Activated CD4-positive, alpha-beta T cell treated with anti-CD3 and anti-CD28 coated beads for 4 hours (primary cell): Measurements from ENCODE around the gene NEB.
"Not testable (repeated sequence)": the region's sequence is repeated elsewhere in the genome, so short reads cannot be mapped to it uniquely, and the experiment has no call there.

ENCODE experiments used
- DNase-seq, 2 donors: peaks; one replicate each; pipeline ENCODE4 v3.0.0-alpha.2; 2020

NEB gene

DNA sequence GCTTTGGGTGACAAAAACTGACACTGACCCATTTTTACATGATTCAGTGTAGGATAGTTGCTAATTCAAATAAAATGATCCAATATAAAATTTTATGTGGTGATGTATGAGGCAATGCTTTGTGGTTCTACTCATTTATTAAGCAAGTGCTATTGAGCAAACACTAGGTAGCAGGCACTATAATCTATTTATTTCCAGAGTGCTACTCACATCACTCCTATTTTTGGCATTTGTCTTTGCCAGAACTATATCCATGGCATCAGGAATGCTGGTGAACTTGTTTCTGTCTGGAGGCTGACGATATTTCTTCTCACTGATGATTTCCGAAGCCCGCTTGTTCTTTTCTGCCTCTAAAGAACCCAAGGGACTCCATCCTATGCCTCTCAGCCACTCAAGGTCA lies 84.3 kb downstream of the NEB start:
- DNase-seq = no peak

DNA sequence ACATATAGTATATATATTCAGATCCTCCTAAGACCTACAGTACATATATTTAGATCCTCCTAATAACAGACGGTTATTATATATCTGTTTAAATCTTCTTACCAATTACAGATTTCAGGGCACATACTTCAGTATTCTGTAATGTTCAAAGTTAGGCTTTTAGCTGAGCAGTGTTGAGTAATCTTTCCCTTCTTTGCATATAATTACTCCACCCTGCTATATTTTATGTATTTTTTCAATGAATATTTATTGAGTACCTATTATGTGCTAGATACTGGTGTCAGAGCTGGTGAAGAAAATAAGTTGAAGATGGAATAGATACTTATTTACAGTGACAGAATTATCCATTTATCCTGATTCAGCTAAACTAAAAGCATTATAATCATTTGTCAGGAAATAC lies 84.9 kb downstream of the NEB start:
- no peak for DNase-seq

DNA sequence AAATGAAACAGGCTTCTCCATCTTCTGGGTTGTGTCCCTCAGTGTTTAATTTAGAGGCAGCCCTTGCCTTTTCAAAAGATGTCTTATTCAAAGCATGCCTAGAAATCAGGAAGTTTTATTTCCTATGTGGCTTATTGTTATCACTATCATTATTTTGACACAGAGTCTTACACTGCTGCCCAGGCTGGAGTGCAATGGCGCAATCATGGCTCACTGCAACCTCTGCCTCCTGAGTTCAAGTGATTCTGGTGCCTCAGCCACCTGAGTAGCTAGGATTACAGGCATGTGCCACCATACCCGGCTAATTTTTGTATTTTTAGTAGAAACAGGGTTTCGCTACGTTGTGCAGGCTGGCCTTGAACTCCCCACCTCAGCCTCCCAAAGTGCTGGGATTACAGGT lies 87.8 kb downstream of the NEB start:
- not testable (repeated sequence) for DNase-seq

DNA sequence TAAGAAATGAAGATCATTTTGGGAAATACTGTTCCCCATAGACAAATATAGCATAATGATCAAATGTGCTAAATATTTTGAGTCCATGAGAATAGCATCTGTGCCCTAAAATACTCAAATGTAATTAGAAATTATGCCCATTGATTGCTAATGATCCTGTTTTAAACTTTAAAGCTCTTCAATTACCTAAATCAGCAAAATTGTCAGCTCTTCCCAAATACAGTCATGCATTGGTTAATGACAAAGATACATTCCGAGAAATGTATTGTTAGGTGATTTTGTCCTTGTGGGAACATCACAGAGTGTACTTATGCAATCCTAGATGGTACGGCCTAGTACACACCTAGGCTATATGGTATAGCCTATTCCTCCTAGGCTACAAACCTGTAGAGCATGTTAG lies 89.7 kb downstream of the NEB start:
- no peak for DNase-seq

DNA sequence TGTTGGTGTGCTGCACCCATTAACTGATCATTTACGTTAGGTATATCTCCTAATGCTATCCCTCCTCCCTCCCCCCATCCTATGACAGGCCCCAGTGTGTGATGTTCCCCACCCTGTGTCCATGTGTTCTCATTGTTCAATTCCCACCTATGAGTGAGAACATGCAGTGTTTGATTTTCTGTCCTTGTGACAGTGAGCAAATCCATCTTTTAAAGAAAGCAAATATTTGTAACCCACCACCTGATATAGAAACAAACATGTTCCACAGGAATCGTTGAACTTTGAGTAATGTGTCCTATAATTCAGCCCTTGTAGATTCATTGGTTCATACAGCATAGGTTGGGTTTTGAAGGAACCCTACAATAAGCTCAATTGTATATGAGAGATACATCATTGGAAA lies 92.4 kb downstream of the NEB start:
- not testable (repeated sequence) for DNase-seq

DNA sequence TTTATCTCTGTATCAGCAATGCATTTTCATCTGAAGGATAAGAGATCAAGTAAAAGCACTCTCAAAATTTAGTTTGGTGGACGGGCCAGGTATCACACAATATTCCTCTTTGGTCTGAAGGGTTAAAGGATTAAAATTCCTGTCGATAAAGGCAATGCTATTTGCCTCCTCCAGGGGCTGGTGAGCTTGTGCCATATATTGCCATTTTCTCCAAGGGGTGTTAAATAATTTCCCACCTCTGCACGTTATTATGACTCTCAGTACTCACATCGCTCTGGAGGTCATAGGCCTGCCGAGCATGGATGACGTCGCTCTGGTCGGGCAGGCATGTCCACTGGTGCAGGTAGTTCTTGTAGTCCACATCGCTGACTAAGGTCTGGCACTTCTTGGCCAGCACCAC lies 94.2 kb downstream of the NEB start:
- no peak for DNase-seq

DNA sequence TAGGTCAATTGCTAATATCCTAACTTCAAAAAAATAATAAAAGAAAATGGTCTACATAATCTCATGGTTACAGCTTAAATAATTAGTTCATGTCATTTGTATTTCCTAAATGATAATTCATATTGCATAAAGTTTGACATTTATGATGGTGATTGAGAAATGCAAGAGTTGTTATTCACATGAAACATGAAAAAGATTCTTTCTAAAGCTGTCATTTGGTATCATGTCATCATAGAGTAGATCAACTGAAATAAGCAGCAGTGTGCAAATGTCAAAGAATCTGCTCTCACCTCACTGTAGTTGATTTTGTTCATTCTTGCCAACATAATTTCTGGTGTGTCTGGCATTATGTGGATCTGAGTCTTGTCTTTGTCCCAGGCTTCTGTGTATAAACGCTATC lies 95.3 kb downstream of the NEB start:
- DNase-seq = no peak

DNA sequence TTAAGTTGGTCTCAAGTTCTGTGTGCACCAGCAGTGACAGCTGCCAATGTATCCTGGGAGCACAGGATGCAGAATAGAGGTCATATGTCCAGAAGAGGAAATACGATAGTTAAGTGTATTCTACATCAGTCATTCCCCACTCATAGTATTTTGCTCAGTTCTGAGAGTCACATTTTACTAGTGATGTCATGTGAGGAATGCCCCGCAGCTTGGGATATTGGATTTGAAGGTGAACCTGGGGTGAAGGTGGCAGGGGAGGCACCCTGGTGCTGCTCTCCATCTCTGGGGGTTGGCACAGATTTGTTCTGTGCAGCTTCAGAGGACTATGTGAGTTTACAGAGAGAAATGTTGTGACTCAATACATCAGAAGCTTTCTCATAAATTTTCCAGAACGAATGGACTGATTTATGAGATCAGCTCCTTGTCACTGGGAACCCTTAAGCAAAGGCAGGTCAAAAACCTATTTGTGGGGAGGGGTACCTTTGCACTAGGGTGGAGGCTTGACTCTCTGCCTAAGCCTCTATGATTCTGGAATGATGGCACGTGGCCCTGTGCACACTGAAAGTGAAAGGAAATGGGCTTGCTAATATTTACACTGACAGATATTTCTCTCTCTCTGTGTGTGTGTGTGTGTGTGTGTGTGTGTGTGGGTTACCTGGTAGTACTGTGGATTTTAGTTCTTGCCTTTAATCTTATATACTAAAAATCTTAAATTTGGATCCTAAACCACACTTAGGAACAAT lies 95.9 kb downstream of the NEB start:
- peak; percentile 23 to 40 for DNase-seq

DNA sequence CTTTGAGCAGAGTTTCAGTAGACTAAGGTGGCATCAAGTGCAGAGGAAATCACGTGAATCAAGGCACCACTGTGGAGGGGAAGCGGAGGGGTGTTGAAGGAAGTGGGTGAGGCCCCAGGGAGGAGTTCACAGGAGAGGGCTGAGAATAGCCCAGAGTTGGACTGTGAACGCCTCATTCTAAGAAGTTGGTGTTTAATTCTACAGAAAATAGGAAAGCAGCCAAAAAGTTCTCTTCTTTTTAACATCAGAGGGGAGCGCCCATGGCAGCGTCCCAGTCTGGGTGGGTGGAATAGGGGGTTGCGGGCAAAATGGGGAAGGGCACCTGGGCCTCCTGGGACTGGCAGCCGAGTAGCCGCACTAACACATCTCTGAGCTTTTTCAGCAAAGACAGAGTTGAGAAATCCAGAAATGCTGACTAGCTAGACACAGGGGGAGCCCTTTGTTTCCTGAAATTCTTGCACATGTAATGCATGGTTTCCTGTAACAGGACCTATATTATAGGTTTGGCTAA lies 97.0 kb downstream of the NEB start:
- DNase-seq = peak; percentile 53 to 57

DNA sequence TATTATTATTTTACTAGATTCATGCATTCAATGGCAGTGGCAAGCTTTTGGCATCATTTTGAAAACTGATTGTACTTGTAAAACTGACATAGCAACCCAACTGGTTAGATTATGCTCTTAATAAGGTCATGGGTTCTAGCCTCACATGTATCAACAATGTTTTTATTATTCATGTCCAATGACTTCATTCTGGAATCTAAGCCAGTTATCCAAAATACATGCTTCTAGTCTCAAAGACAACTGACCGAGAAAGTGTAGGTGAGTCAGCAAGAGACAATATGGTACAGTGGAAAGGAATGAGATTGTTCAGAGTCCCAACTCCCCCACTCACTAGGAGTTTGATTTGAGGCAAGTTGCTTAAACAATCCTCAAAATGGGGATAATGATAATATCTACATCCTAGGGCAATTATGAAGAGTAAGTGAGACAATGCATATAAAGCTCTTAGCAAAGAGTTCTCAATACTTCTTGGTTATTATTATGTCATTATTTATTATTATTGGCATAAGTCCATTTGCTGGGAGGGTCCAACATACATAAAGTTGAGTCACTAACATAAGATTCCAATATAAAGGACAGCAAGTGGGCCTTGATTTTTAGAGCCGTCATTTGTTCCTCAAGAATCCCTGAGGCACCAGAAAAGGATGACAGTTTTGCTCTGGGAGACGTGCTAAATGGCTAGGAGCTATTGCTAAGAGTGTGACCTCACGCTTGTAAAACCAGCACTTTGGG lies 99.4 kb downstream of the NEB start:
- DNase-seq = no peak

DNA sequence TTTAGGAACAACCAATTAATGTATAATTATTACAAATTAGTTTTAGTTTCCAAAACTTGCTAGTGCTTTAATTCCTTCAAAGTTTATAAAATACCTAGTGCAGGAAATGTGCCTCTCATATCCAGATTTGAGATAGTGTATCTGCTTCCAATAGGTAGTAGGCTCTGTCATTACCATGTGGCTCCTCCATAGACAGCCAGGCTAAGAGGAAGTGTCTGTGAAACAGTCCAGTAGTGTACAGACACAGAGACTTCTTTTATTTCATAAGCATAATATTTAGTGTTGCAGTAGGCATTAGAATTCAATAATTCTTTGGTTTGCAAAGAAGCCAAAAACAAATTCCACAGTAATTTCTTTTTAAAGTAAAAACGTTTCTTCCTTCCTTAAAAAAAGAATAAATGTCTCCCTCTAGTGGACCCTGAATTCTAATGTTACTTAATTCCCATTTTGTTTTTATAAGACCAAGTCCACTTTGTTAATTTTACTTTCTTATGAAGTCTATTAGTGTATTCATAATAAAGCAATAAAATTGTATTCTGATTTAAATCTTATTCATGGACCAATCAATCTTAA lies 101.2 kb downstream of the NEB start:
- no peak for DNase-seq

DNA sequence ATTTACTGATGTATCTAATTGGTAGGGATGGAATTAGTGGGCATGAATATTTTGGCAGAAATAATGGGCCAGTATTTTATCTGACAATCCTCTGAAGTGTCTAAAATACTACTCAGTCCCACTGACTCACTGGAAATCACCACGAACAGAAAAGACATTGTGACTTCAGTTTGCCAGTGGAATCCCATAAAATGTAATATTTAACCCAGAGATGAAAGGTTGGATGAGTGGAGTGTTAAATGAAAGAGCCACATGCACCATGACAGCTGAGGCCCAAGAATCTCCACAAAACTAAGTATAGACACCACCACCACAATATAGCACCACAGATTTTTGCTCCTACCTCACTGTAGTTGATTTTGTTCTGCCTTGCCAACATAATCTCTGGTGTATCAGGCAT lies 103.9 kb downstream of the NEB start:
- DNase-seq = no peak

DNA sequence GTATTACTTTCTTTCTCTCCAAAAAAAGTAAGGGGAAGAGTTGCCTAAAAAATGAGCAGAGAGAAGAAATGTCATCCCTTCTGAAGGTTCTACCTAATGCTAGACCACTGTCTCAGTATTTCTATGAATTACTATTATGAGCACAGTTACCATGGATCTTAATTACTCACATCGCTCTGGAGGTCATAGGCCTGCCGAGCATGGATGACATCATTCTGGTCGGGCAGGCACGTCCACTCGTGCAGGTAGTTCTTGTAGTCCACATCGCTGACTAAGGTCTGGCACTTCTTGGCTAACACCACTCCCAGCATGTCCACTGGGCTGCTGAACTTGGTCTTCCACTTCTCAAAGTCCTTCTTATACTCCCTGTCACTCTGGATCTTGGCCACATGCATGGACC lies 106.9 kb downstream of the NEB start:
- DNase-seq = no peak

DNA sequence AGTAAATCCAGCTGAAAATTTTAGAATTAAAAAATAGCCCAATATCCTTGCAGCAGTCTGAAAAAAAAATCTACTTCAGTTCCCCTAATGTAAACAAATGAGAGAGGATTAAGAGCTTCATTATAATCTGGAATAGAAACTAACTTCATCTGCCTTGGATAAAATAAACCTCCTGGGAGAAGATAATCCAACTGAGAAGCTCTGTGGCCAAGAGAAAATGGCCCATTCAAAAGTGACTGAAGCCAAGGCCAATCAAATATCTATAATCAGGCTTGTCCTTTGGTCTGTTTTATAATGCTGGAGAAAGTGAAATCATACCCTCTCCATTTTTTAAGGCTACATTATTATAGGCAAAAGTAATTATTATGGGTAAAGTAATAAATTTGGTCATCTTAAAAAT lies 110.0 kb downstream of the NEB start:
- DNase-seq = no peak

DNA sequence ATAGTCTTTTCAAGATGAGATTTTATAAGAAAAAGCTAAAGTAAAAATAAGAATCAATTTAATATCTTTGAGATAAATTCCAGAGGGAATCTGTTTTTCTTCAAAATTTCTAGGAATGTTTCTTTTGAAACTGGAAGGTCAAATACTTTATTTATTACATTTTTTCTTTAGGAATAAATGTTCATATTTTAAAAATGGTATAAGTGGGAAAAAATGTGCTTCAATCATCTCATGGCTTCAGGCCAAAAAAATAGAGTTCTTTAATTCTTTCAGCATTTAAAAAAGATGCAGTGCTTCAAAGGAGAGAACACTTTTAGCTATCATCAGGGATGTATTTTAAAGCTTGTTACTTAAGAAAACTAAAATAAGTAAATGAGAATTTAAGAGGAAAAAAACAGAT lies 110.6 kb downstream of the NEB start:
- no peak for DNase-seq

DNA sequence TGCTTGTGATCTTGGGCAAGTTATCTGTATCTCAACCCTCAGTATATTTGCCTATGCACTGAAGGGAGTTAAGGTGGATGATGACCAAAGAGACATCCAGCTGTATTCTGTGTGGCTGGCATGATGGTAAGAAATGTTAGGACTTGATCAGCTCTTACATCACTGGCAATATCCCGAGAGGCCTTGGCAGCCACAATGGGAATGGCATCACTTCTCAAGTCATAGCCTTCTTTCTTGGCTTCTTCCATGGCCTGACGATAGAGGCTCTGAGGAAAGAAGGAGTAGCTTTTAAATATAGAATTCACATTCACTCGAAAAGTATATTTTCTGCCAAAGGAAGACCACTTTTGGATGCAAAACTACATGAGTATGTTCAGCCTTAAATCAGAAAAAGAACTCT lies 113.5 kb downstream of the NEB start:
- no peak for DNase-seq

DNA sequence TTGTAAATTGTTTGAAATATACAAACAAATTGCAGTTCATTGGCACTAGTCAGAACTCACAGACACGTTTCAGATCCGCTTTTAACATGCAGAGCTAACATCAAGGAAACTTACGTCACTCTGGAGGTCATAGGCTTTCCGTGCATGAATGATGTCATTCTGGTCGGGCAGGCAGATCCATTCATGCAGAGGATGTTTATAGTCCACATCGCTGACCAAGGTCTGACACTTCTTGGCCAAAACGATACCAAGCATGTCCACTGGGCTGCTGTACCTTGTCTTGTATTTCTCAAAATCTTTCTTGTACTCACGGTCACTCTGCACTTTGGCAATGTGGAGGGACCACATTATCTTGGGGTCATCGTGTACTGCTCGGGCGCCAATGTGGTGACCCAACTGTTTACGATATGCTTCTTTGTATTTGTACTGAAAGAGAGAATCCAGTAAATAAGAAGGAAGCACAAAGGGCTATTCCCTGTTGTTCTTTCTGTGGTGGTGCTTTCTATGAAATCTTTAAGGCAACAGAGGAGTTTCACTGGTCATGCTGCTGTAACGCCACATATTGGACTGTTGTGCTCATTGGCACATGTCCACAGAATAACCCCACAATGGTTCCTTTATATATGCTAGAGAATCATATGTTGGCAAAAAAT lies 114.8 kb downstream of the NEB start:
- no peak for DNase-seq

DNA sequence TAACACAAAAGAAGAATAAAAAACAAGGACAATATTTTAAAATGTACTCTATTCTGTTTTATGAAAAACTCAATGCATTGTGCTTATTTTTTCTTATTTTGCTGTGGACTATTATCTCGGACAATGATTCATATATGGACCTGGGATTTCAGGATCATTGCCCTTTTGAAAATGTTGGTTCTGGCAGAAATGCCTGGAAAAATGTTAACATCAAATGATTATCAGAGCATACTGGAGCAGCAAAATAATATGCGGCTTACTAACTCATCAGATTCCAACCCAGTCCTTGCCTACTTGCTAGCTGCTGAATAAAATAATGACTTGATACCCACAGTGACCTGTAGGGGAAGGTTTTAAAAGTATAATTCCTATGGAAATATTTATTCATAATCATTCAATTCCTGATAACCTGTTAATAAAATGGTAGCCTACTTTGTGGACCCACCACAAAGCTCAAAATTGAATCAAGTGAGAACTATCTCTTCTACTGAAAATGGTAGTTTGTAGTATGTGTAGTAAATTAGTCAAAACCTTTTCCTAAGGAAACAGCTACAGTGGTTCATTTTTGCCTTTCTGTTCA lies 117.4 kb downstream of the NEB start:
- no peak for DNase-seq

DNA sequence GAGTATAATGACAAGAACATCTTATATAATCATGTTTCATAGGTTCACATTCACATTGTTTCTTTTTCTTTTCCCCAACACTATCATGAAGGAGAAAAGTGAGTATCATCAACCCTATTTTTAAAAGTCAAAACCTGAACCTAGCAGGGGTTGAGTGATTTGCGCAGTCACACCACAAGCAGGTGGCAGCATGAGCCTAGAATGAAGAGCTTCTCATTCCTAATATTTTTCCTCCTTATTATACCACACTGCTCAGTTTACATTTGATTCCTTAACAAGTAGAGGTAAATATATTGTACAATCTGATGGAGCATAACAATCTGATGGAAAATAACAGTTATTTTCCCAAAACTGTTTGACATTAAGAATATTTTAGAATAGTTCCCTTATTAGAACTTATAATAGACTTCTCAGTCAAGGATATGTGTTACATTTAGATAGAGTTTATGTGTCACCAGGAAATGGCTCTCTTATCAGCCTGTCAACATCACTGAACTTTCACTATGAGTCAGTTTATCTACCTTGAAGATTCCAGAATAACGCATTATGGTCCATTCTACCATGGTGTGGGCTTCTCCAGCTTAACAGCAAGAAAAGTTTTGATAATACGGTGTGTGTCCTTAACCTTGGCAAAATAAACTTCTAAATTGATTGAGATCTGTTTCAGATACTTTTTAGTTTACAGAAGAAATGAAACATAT lies 119.5 kb downstream of the NEB start:
- no peak for DNase-seq

DNA sequence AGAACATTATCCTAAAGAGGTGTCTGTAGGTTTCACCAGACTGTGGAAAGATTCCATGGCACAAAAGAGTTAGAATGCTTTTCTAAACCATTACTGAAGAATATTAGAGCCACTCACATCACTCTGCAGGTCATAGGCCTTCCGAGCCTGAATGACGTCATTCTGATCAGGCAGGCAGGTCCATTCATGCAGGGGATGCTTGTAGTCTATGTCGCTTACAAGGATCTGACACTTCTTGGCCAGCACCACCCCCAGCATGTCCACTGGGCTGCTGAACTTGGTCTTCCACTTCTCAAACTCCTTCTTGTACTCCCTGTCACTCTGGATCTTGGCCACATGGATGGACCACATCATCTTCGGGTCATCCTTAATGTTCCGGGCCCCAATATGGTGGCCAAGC lies 120.1 kb downstream of the NEB start:
- no peak for DNase-seq

DNA sequence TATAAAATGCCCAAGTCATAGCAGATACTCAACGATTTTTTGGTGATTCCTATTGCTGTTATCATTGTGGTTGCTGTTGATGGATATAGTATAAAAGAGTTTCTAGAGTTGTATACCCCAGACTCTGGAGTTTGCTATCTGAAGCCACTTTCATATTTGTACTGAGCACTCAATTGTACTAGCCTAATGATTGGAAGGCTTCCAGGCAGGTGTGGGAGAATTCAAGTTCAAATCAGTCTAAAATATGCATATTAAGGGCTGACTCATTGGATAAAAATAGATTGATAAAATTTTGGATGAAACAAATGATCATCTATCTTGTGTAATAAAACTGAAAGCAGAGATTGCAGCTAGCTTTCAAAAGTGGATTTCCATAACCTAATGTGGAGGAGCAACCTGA lies 122.9 kb downstream of the NEB start:
- DNase-seq = no peak

DNA sequence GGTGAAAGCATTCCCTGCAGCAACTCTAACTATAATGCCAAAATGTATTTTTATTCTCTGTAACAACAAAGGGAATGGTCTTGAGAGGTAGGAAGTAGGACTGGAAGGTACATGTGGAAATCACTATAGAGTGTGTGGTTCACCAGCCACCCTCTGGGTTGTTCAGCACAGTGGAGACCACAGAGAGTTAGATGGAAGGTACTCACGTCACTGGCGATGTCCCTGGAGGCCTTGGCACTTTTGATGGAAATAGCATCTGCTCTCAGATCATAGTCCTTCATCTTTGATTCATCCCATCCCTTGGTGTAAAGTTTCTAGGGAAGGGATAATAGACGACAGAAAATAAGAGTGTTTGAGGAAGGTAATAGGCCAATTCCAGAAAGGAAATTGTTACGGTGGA lies 124.0 kb downstream of the NEB start:
- DNase-seq = no peak

DNA sequence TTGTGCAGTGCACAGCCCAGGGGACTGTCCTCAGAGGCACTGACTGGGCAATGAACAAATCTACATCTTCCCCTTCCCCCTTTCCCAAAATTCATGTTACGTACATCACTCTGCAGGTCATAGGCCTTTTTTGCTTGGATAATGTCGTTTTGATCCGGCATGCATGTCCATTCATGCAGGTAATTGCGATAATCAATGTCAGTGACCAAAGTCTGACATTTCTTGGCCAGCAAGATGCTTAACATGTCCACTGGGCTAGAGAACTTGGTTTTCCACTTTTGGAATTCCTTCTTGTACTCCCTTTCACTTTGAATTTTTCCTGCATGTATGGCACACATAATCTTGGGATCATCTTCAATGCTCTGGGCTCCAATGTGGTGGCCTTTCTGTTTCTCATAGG lies 124.6 kb downstream of the NEB start:
- DNase-seq = no peak
